HPDE6-E6E7 (cell line): ENCODE data around the gene PRDM4.

Experiments
- DNase-seq: peaks from one replicate; pipeline ENCODE4 v3.0.0; 2011; ENCODE audit warnings: missing footprints; ENCODE audit errors: extremely low spot score

PRDM4 gene

DNA sequence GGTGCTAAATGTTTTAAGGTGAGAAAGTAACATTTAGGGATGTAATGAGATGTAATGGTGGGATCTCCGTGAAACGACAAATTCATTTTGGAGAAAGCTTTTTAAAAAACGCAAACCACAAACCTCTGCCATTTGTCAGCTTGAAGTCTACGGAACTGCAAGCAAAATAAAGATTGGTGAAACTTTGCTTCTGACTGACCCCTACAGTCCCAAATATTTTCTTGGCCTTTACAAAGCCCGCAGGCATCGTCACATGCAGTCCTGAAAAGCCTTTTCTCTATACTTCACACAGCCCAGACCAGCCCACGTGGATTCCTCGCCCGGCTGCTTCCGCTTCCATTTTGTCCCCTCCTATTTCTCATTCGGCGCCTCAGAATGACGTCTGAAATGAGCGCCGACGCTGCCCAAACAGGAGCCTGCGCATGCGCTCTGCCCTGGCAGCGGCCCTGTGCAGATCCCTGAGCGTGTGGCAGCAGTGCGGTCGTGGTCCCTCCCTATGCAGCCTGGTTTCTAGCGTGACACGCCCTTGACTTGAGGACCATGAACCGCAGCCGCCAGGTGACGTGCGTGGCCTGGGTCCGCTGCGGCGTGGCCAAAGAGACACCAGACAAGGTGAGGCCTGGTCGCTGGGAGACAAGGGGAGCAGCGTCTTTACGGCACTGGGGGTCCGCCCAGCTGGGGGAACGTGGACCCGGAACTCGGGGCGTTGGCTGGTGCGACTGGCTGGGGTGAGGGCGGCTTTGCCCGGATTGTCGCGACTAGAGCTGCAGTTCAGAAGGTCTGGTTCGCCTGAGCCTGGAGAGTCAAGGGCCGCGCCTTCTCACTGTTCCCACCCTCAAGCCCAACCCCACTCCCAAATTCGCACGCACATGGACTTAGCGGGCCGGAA, 75.3 kb downstream of the PRDM4 start, which contains the start of gene PWP1:
TSS of gene PWP1 (plus strand) at position 440 of the 889 bp plus-strand sequence. CDS start at position 541, 101 bp downstream.
- DNase-seq, result peak; percentile 94

GRCh38 chr12:107684990-107685359, 76.0 kb downstream of the PRDM4 start:
- DNase-seq, result no peak

DNA sequence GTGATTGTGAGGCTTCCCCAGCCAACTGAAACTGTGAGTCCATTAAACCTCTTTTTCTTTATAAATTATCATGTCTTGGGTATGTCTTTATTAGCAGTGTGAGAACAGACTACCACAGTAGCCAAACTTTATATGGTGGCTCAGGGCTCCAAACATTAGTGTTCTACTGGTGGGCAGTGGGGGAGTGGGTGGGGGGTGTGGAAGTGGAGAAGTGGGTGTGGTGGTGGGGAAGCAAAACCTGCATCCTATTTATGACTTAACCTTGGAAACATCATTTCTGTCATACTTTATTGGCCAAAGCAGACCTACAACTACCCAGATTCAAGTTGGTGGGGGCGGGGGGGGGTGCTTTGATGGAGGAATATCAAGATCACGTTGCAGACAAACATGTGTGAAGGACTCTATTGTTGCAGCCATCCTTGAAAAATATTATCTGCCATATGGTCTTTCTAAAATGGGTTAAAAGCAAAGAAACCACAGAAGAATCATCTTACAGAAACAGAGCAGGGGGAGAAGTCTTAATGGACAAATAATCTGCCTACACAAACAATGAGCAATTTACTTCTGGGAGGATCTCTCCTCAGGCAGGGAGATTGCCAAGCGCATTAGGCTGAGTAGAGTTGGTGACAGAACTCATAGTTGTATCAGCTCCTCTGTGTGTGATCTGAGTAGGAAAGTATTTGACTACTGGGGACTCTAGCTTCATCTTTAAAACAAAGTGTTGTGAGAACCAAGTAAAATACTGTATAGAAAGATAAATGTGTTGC, 76.7 kb downstream of the PRDM4 start:
- DNase-seq, result no peak
